HCEC 1CT (cell line): ENCODE data around the gene PLCL2.
A peak's percentile ranks its signal among the peaks of the same experiment; 100 is the strongest.
"Not testable (repeated sequence)": the region's sequence is repeated elsewhere in the genome, so short reads cannot be mapped to it uniquely, and the experiment has no call there.

ENCODE experiments used
- DNase-seq: peaks from one replicate; pipeline ENCODE4 v3.0.0-alpha.2; 2017

The PLCL2 gene

DNA sequence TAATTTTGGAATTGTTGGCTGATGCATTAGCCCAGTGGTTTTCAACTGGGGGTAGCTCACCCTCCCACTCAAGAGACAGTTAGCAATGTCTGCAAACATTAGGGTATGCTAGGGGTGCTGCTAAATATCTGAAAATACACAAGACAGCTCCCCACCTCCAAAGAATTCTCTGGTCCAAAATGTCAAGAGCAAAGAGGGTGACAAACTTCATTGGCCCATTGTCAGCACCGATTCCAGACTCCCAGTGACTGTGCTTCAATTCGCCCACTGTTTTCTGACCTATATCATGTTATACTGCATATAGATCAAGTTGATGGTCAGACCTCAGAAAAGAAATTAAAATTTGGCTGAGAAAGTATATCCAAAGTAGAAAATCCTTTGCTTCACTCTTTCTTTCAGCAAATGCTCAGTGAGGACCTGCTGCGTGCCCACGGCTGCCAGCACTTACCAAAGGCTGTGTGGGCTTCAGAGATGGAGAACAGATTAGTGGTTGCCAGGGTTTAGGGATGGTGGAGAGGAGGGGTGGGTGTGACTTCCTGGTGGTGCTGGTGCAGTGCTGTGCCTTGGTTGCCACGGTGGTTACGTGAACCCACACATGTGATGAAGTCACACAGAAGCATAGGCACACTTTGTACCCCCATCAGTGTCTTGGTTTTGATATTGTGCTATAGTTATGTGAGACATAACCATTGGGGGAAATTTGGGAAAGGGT, 204.0 kb downstream of the PLCL2 start:
- no peak for DNase-seq

DNA sequence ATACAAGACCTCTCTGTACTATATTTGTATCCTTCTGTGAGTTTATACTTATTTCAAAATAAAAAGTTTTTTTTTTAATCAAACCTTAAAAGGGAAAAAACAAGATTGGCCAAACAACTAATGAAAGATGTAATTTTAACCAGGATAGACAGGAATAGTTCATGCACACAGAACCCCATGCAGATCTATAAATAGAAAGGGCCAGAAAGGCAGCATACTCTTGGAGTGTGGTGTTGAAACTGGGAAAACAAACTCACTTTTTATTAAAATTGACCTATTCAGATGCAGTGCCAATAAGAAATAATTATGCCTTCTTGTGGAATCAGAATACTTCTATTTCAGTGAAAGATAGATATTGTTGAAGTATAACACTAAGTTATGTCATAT, 204.6 kb downstream of the PLCL2 start:
- DNase-seq: no peak

GRCh38 chr3:17090280-17090983, 205.7 kb downstream of the PLCL2 start:
- DNase-seq: no peak

- DNase-seq: no peak
Measured at GRCh38 chr3:17091910-17092582, 207.3 kb downstream of the PLCL2 start.

DNA sequence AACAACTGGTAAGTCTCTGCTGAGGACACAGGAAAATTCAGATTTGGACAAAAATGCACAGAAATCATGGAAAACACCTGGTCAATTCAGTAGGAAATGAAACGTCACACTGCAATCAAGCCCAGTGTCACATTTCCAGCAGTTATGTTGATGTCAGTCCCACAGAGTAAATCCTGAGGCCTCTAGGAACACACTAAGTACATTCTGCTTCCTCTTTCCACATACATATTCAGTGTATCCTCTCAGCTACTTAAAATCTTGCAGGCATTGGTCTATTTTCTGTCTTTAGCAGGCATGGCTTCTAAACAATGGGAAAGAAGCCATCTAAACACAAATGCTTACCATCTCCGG, 207.8 kb downstream of the PLCL2 start:
- DNase-seq: no peak

GRCh38 chr3:17094551-17094950, 209.8 kb downstream of the PLCL2 start:
- DNase-seq: no peak

GRCh38 chr3:17103579-17103978, 218.8 kb downstream of the PLCL2 start:
- DNase-seq: no peak

DNA sequence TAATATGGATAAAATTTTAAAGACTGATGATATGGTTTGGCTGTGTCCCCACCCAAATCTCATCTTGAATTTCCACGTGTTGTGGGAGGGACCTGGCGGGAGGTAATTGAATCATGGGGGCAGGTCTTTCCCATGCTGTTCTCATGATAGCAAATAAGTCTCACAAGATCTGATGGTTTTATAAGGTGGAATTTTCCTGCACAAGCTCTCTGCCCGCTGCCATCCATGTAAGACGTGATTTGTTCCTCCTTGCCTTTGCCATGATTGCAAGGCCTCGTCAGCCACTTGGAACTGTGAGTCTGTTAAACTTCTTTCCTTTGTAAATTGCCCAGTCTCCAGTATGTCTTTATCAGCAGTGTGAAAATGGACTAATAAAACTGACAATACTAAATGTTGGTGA, 222.0 kb downstream of the PLCL2 start:
- not testable (repeated sequence) for DNase-seq

- DNase-seq: no peak
Measured at GRCh38 chr3:17110660-17111396, 226.1 kb downstream of the PLCL2 start.

DNA sequence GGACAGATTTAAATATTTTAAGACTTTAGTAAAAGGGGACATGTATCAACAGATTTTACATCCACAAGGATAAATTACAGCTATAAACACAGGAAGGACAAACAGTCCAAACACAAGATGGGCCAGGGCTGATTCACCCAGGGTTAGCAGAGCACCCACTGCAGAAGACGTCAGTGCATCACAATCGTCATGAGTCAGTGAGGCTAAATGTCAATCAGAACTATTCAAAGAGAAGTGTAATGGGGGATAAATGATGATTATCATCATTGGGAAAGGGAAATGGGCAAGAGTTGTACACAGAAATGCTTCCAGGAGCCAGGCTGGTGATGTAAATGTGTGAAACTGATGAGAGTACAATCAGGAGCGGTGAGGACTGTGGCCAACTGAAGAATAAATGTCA, 226.8 kb downstream of the PLCL2 start:
- peak; percentile 74 for DNase-seq

- DNase-seq: no peak
Measured at GRCh38 chr3:17115186-17115585, 230.4 kb downstream of the PLCL2 start.

- DNase-seq: no peak
Measured at GRCh38 chr3:17116007-17116600, 231.3 kb downstream of the PLCL2 start.

- DNase-seq: no peak
Measured at GRCh38 chr3:17118771-17119170, 234.0 kb downstream of the PLCL2 start.

- DNase-seq: no peak
Measured at GRCh38 chr3:17119201-17120072, 234.7 kb downstream of the PLCL2 start.

DNA sequence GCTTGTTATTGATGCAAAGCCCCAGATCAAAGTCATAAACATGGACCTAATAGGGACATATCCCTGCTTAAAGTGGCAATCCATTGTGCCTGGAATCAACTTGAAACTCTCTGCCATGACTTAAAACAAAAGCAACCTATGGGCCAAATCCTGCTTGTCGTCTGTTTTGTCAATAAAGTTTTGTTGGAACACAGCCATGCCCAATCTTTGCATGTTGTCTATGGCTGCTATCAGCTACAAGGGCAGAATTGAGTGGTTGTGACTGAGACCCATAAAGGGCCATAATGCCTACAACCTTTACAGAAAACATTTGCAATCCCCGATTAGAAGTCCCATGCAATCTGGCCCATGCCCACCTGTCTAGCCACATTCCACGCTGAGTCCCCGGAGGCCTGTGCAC, 235.4 kb downstream of the PLCL2 start:
- no peak for DNase-seq

DNA sequence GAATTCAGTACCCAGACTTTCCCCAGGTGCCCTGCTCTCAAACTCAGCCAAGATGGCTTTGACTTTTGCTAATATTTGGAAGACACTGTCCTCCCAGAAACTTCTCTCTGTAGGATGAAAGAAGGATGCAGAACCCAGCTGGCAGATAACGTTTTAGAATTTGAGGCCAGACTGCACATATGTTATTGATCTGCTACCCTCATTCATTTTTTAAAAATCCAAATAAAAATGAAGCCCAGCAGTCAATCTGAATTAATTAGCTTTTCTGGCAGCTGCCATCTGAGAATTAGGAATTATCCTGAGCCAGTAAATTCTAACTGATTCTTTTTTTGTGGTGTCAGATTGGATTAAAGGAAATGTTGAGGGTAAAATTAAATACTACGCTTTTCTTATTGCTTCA, 236.6 kb downstream of the PLCL2 start:
- DNase-seq: no peak

- DNase-seq: no peak
Measured at GRCh38 chr3:17122758-17123157, 238.0 kb downstream of the PLCL2 start.

DNA sequence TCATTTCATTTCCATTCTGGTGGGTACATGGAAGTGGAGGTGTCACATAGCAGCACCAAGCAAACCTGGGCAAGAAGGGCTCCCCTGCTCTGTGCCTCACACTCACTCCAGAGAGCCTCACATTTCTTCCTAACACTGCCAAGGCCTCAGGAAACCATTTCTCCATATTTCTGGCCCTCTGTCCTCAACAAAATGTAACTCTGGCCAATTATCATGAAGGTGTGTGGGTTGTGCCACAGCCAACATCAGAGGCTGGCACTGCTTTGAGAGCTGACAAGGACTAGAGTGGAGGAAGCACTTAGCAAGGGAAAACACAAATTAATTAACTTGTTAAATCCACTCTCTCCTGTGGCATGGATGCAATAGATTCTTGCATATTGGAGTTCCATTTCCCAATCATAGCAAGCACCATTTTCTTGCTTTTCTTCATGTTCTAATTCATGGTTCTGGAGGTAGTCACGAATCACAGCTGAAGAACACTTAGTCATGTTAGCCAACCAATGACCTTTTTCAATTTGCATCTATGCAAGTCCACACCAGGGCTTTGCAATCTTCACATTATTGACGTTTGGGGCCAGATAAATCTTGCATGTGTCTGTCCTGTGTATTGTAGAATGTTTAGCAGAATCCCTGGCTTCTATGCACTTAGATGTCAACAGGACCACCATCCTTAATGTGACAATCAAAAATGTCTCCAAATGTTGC, 241.1 kb downstream of the PLCL2 start:
- no peak for DNase-seq

DNA sequence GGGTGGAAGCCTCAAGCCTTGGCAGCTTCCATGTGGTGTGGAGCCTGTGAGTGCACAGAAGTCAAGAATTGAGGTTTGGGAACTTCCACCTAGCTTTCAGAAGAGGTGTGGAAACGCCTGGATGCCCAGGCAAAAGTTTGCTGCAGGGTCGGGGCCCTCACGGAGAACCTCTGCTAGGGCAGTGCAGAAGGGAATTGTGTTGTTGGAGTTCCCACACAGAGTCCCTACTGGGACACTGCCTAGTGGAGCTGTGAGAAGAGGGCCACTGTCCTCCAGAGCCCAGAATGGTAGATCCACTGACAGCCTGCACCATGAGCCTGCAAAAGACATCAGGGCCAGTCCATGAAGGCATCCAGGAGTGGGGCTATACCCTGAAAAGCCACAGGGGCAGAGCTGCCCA, 243.9 kb downstream of the PLCL2 start:
- DNase-seq: not testable (repeated sequence)

DNA sequence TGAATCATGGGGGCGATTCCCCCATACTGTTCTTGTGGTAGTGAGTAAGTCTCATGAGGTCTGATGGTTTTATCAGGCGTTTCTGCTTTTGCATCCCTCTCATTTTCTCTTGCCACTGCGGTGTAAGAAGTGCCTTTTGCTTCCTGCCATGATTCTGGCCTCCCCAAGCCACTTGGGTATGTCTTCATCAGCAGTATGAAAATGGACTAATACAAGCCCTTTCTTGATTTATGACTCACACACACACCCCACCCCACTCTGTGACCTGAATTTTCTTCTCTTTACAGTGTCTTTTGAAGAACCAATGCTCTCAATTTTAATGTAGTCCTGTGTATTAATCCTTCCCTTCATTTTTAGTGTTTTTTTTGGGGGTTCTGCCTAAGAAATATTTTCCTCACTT, 244.8 kb downstream of the PLCL2 start:
- DNase-seq: no peak

- no peak for DNase-seq
Measured at GRCh38 chr3:17130956-17131355, 246.2 kb downstream of the PLCL2 start.
